GM19043 (cell line): ENCODE data around the gene FLYWCH2.
A peak's percentile ranks its signal among the peaks of the same experiment; 100 is the strongest.
"Not testable (repeated sequence)": the region's sequence is repeated elsewhere in the genome, so short reads cannot be mapped to it uniquely, and the experiment has no call there.

ENCODE experiments used
- ATAC-seq: cut with Tn5 transposase; IDR thresholded peaks from one replicate; pipeline ENCODE4 v1.9.1; 2021; ENCODE audit warnings: low read depth; ENCODE audit not compliant: unreplicated experiment

The FLYWCH2 gene

GRCh38 chr16:2881783-2882649 lies 999 bp upstream of the FLYWCH2 start:
- no peak for ATAC-seq

- ATAC-seq, result no peak
These were observed 468 bp downstream of the FLYWCH2 start for GRCh38 chr16:2883458-2883908.

GRCh38 chr16:2884041-2884451 lies 1.0 kb downstream of the FLYWCH2 start:
- no peak for ATAC-seq

- no peak for ATAC-seq
These were observed 11.2 kb downstream of the FLYWCH2 start for GRCh38 chr16:2894231-2894630.

- no peak for ATAC-seq
These were observed 12.8 kb downstream of the FLYWCH2 start for GRCh38 chr16:2895813-2896212.

- ATAC-seq, result no peak
These were observed 13.5 kb downstream of the FLYWCH2 start for GRCh38 chr16:2896480-2897010.

GRCh38 chr16:2897110-2897509 lies 14.1 kb downstream of the FLYWCH2 start:
- peak; percentile 68 for ATAC-seq

GRCh38 chr16:2898831-2899563 lies 16.0 kb downstream of the FLYWCH2 start:
- no peak for ATAC-seq

- ATAC-seq, result no peak
These were observed 16.6 kb downstream of the FLYWCH2 start for GRCh38 chr16:2899564-2900072.

- no peak for ATAC-seq
These were observed 17.6 kb downstream of the FLYWCH2 start for GRCh38 chr16:2900526-2901075.

- ATAC-seq, result no peak
These were observed 19.5 kb downstream of the FLYWCH2 start for GRCh38 chr16:2902337-2903130.

GRCh38 chr16:2904100-2904921 lies 21.3 kb downstream of the FLYWCH2 start:
- ATAC-seq, result no peak

GRCh38 chr16:2904922-2905240 lies 21.9 kb downstream of the FLYWCH2 start:
- no peak for ATAC-seq

GRCh38 chr16:2905241-2905987 lies 22.4 kb downstream of the FLYWCH2 start:
- peak; percentile 65 for ATAC-seq

GRCh38 chr16:2905988-2906387 lies 23.0 kb downstream of the FLYWCH2 start:
- ATAC-seq, result no peak

- not testable (repeated sequence) for ATAC-seq
These were observed 24.2 kb downstream of the FLYWCH2 start for GRCh38 chr16:2907084-2907753.

GRCh38 chr16:2910441-2910969 lies 27.5 kb downstream of the FLYWCH2 start:
- no peak for ATAC-seq
